Gastroesophageal sphincter (tissue), 4 donors: ENCODE data around the gene SH3RF2. TPM values are rescaled to one million over a fixed set of nuclear protein-coding genes. Genes with fewer than 3 reads are reported as not detected.

Experiments used
- ATAC-seq: fragments of 150-250 bp; one replicate; pipeline ENCODE4 v1.9.1; 2016; ENCODE audit warnings: mild to moderate bottlenecking, moderate library complexity
- H3K27ac ChIP-seq, 4 donors: fragments of 200-600 bp; sonication (generic) in 3 of 4; 1 replicate in 3 of 4; 2 replicates in 1 of 4; pipeline ENCODE4 v1.5.1; 2016 to 2019
- H3K27me3 ChIP-seq: fragments of 200-600 bp; sonication (generic); one replicate; pipeline ENCODE4 v1.5.1; 2019
- H3K36me3 ChIP-seq, 2 donors: fragments of 200-600 bp; sonication (generic); one replicate each; pipeline ENCODE4 v1.5.1; 2019; ENCODE audit warnings: control low read depth in 1 of 2
- H3K4me1 ChIP-seq, 3 donors: fragments of 200-600 bp; sonication (generic); 1 replicate in 2 of 3; 2 replicates in 1 of 3; pipeline ENCODE4 v1.5.1; 2016 to 2019; ENCODE audit warnings: control low read depth in 2 of 3
- H3K4me3 ChIP-seq, 2 donors: fragments of 200-600 bp; sonication (generic); one replicate each; pipeline ENCODE4 v1.5.1; 2019; ENCODE audit warnings: mild to moderate bottlenecking in 1 of 2, moderate library complexity in 1 of 2
- H3K9me3 ChIP-seq, 3 donors: fragments of 200-600 bp; sonication (generic); one replicate each; pipeline ENCODE4 v1.5.1; 2017 to 2019; ENCODE audit warnings: control low read depth in 2 of 3
- EP300 ChIP-seq: sonication (generic); formaldehyde crosslinking; IDR thresholded peaks from one replicate; pipeline ENCODE4 v1.6.1; 2017; ENCODE audit warnings: antibody characterized with exemption, mild to moderate bottlenecking
- POLR2A ChIP-seq, 2 donors: fragments of 450-650 bp; IDR thresholded peaks; one replicate each; pipeline ENCODE4 v1.6.1; 2017; ENCODE audit warnings: antibody characterized with exemption in 2 of 2, mild to moderate bottlenecking in 2 of 2, moderate library complexity in 1 of 2
- POLR2AphosphoS5 ChIP-seq: sonication (generic); formaldehyde crosslinking; IDR thresholded peaks from one replicate; pipeline ENCODE4 v1.6.1; 2017; ENCODE audit warnings: antibody characterized with exemption
- WGBS, 2 donors: methylation state at CpG; one replicate each; pipeline ENCODE4 v1.1.5; 2018; ENCODE audit warnings: low coverage in 1 of 2; 5-methylcytosine and 5-hydroxymethylcytosine counted together
- total RNA-seq, 4 donors: library from RNA; depleted of rRNA; stranded (reverse); fragments of >200 nt; gene quantifications; one replicate each; pipeline ENCODE4 v1.1.0, GENCODE V29; 2016
- TF ChIP-seq, protein P1 (sequence below), 4 experiments: fragments of 200-600 bp in 2 of 4; fragments of 450-650 bp in 2 of 4; sonication (generic) in 1 of 4; IDR thresholded peaks; one replicate each; pipeline ENCODE4 v1.5.1; 2017 to 2019; ENCODE audit warnings: antibody characterized with exemption in 4 of 4, mild to moderate bottlenecking in 2 of 4, moderate library complexity in 2 of 4

Gene SH3RF2
- total RNA-seq, 4 donors from 2014 or later: 0.27 to 5.2 (median 1.0) TPM

DNA sequence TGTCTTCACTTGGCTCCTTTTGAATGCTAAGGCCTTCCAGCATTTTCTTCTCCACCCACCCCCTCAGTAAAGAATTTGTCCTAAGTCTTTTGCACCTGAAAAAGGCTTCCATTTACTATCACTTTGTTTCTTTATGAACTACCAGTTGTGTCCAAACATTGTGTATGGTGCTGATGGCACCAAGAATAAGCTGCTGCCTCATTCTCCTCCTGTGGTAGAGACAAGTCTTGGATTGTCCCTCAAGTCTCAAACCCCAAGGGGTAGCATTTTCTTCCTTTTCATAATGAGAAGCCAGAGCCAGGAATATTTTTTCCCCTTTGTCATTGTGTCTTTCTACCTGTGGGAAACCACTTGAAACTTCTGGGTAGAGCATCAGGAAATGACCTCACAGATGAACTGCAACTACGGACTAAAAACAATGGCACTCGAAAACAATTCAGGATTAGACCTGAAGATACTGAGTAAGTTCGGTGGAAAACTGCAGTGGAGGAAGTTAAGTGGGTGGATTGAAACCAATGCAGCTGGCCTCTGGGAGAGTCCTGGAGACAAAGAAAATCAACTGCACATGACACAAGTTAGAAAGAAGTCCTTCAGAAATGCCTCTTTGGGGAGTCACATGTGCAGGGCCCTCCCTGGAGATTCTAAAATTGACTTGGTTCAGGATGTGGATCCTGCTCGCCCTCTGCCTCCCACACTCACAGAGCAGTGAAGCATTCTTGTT, 80.5 kb downstream of the SH3RF2 start:
- H3K27ac ChIP-seq: no peak overlapping the region

DNA sequence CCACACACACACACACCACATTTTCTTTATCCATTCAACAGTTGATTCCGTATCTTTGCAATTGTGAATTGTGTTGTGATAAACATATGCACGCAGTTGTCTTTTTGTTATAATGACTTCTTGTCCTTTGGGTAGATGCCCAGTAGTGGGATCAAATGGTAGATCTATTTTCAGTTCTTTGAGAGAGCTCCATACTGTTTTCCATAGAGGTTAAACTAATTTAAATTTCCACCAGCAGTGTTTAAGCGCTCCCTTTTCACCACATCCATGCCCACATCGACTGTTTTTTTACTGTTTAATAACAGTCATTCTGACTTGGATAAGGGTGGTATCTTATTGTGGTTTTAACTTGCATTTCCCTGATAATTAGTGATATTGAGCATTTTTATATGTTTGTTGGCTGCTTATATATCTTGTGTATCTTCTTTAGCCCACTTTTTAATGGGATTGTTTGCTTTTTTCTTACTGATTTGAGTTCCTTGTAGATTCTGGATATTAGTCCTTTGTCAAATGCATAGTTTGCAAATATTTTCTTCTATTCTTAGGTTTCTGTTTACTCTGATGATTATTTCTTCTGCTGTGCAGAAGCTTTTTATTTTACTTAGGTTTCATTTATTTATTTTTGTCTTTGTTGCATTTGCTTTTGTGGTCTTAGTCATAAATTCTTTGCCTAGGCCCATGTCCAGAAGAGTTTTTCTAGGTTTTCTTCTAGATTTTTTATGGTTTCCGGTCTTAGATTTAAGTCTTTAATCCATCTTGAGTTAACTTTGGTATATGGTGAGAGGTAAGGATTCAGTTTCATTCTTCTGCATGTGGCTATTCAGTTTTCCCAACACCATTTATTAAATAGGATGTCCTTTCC, 82.4 kb downstream of the SH3RF2 start:
- no peak for ATAC-seq
- TF ChIP-seq POLR2A (IDR thresholded peaks at IDR 0.05): no peak
- TF ChIP-seq, protein P1, sequence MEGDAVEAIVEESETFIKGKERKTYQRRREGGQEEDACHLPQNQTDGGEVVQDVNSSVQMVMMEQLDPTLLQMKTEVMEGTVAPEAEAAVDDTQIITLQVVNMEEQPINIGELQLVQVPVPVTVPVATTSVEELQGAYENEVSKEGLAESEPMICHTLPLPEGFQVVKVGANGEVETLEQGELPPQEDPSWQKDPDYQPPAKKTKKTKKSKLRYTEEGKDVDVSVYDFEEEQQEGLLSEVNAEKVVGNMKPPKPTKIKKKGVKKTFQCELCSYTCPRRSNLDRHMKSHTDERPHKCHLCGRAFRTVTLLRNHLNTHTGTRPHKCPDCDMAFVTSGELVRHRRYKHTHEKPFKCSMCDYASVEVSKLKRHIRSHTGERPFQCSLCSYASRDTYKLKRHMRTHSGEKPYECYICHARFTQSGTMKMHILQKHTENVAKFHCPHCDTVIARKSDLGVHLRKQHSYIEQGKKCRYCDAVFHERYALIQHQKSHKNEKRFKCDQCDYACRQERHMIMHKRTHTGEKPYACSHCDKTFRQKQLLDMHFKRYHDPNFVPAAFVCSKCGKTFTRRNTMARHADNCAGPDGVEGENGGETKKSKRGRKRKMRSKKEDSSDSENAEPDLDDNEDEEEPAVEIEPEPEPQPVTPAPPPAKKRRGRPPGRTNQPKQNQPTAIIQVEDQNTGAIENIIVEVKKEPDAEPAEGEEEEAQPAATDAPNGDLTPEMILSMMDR (IDR thresholded peaks at IDR 0.05): no peak
- no peak for TF ChIP-seq EP300
- no peak for TF ChIP-seq POLR2AphosphoS5
- Histone ChIP-seq H3K9me3 (no peaks in the 10 kb centered on the region), H3K4me3 (no peak overlapping the region), H3K36me3 (peaks cover 0 to 4% of the 10 kb centered on the region in 2 donors), H3K27ac (no peak overlapping the region), H3K4me1 (no peaks in the 10 kb centered on the region), H3K27me3 (no peaks in the 10 kb centered on the region)
- 85 to 89% methylated on average over 4 to 5 of the region's 5 CpGs for WGBS, 2 donors

More for the DNA sequence above, 80.5 kb downstream of the SH3RF2 start:
- WGBS, 2 donors: 52 to 67% methylated on average over 2 to 4 of the region's 4 CpGs
- Histone ChIP-seq H3K9me3 (no peaks in the 10 kb centered on the region), H3K27me3 (no peaks in the 10 kb centered on the region), H3K4me3 (no peak overlapping the region), H3K4me1 (no peaks in the 10 kb centered on the region), H3K36me3 (peaks cover 0 to 4% of the 10 kb centered on the region in 2 donors)
- no peak for ATAC-seq
- TF ChIP-seq EP300 (no peak), POLR2AphosphoS5 (no peak), POLR2A (IDR thresholded peaks at IDR 0.05) (no peak)
- TF ChIP-seq, protein P1 (IDR thresholded peaks at IDR 0.05): no peak

GRCh38 chr5:146020100-146020499, 83.7 kb downstream of the SH3RF2 start:
- no peaks in the 10 kb centered on the region for H3K27me3 ChIP-seq
- H3K9me3 ChIP-seq: no peaks in the 10 kb centered on the region
- no peak for TF ChIP-seq EP300
- no peak for TF ChIP-seq POLR2AphosphoS5
- no peak for TF ChIP-seq POLR2A (IDR thresholded peaks at IDR 0.05)
- TF ChIP-seq, protein P1 (IDR thresholded peaks at IDR 0.05): no peak
- no peaks in the 10 kb centered on the region for H3K36me3 ChIP-seq
- no peak for ATAC-seq
- no peaks in the 10 kb centered on the region for H3K4me1 ChIP-seq
- H3K27ac ChIP-seq: no peak overlapping the region
- no peak overlapping the region for H3K4me3 ChIP-seq
- 49 to 96% methylated on average over 2 of the region's 2 CpGs for WGBS, 2 donors

DNA sequence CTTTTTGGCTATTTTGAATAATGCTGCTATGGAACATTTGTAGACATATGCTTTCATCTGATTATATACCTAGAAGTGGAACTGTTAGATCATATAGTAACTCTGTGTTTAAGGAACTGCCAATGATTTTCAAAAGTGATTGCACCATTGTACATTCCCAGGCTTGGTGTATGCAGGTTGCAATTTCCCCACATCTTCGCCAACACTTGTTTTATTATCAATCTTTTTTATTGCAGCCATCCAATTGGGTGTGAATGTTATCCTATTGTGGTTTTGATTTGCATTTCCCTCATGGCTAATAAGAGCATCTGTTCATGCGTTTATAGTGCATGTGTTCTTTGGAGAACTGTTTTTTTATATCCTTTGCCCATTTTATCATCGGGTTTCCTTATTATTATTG, 87.7 kb downstream of the SH3RF2 start:
- TF ChIP-seq POLR2AphosphoS5 (no peak), POLR2A (IDR thresholded peaks at IDR 0.05) (no peak), EP300 (no peak)
- TF ChIP-seq, protein P1 (IDR thresholded peaks at IDR 0.05): no peak
- no peaks in the 10 kb centered on the region for H3K27me3 ChIP-seq
- ATAC-seq: no peak
- no peaks in the 10 kb centered on the region for H3K9me3 ChIP-seq
- H3K36me3 ChIP-seq: no peaks in the 10 kb centered on the region
- no peaks in the 10 kb centered on the region for H3K4me1 ChIP-seq
- WGBS, 2 donors: 97 to 99% methylated on average over 3 of the region's 3 CpGs
- H3K27ac ChIP-seq: no peak overlapping the region
- H3K4me3 ChIP-seq: no peak overlapping the region
